ENCODE results near the gene ATRNL1. TPM values are rescaled to one million over a fixed set of nuclear protein-coding genes. Genes with fewer than 3 reads are reported as not detected.

ATRNL1 gene
- total RNA-seq, 1 experiment from 2014 or later = 28.7 TPM

GRCh38 chr10:115706488-115707076 lies 613.4 kb downstream of the ATRNL1 start:
- CTCF ChIA-PET = interaction anchor here (0.6 to 1.1 kb wide), 3 partner anchors 93 to 581 kb away, joined by 4 to 6 read pairs (median 6); no protein-coding TSS in a partner anchor
- H3K36me3 Mint-ChIP-seq = no peaks in the 10 kb centered on the region
- no peaks in the 10 kb centered on the region; the same call in 1 of the 2 replicates for H3K4me1 Mint-ChIP-seq
- ATAC-seq (peak; percentile 55; the same call in 1 of the 2 replicates), DNase-seq (ENCODE audit: low spot score) (no peak)
- POLR2A ChIA-PET = no interaction called here
- TF ChIP-seq RELA (CRISPR knock-in tag; IDR thresholded peaks at IDR 0.05; ENCODE audit: borderline replicate concordance) (no peak), ZNF219 (CRISPR knock-in tag; IDR thresholded peaks at IDR 0.05; ENCODE audit: borderline replicate concordance) (no peak), JAZF1 (CRISPR knock-in tag; IDR thresholded peaks at IDR 0.05) (no peak), MYBL2 (CRISPR knock-in tag; IDR thresholded peaks at IDR 0.05) (no peak), ZNF317 (CRISPR knock-in tag; IDR thresholded peaks at IDR 0.05; ENCODE audit: borderline replicate concordance, low read depth) (no peak), USF1 (CRISPR knock-in tag; IDR thresholded peaks at IDR 0.05) (no peak), ZBTB21 (CRISPR knock-in tag; IDR thresholded peaks at IDR 0.05; ENCODE audit: borderline replicate concordance) (no peak), ELF4 (CRISPR knock-in tag; IDR thresholded peaks at IDR 0.05; ENCODE audit: low read depth) (no peak), GTF2I (CRISPR knock-in tag; conservative IDR thresholded peaks at IDR 0.05) (no peak), JUN (CRISPR knock-in tag; IDR thresholded peaks at IDR 0.05) (no peak), EMX1 (CRISPR knock-in tag; IDR thresholded peaks at IDR 0.05) (no peak), MLX (CRISPR knock-in tag; IDR thresholded peaks at IDR 0.05) (no peak), ATF1 (CRISPR knock-in tag; IDR thresholded peaks at IDR 0.05) (no peak), ARID4B (CRISPR knock-in tag; IDR thresholded peaks at IDR 0.05; ENCODE audit: borderline replicate concordance) (no peak)
- H3K27me3 Mint-ChIP-seq (ENCODE audit: low read depth) = no peaks in the 10 kb centered on the region
- no peaks in the 10 kb centered on the region for H3K9me3 Mint-ChIP-seq
- H3K4me3 Mint-ChIP-seq = no peak overlapping the region
- no peak overlapping the region for H3K27ac Mint-ChIP-seq

- CTCF ChIA-PET = interaction anchor here (0.8 to 1.4 kb wide), 3 partner anchors 18 to 578 kb away, joined by 3 to 6 read pairs (median 3); no protein-coding TSS in a partner anchor
- Mint-ChIP-seq H3K36me3 (no peaks in the 10 kb centered on the region), H3K4me3 (no peak overlapping the region)
Measured at GRCh38 chr10:115710136-115710535, 617.0 kb downstream of the ATRNL1 start.

GRCh38 chr10:115711306-115711705 lies 618.1 kb downstream of the ATRNL1 start:
- Mint-ChIP-seq H3K27me3 (ENCODE audit: low read depth) (no peaks in the 10 kb centered on the region), H3K36me3 (no peaks in the 10 kb centered on the region), H3K4me3 (no peak overlapping the region), H3K4me1 (no peaks in the 10 kb centered on the region), H3K27ac (no peak overlapping the region), H3K9me3 (no peaks in the 10 kb centered on the region)
- ATAC-seq (no peak), DNase-seq (ENCODE audit: low spot score) (no peak)
- ChIA-PET CTCF (no interaction called here), POLR2A (no interaction called here)
- TF ChIP-seq CTCF (IDR thresholded peaks at IDR 0.05) = no peak
- TF ChIP-seq SOX15 (CRISPR knock-in tag; IDR thresholded peaks at IDR 0.05) = no peak
- TF ChIP-seq CDX4 (CRISPR knock-in tag; IDR thresholded peaks at IDR 0.05; ENCODE audit: borderline replicate concordance) = no peak
- no peak for TF ChIP-seq MYBL2 (CRISPR knock-in tag; IDR thresholded peaks at IDR 0.05)
- no peak for TF ChIP-seq ATF3 (CRISPR knock-in tag; conservative IDR thresholded peaks at IDR 0.05)
- TF ChIP-seq CREM (CRISPR knock-in tag; IDR thresholded peaks at IDR 0.05) = no peak
- TF ChIP-seq RORB (CRISPR knock-in tag; IDR thresholded peaks at IDR 0.05) = no peak

More at GRCh38 chr10:115710136-115710535, 617.0 kb downstream of the ATRNL1 start:
- no peaks in the 10 kb centered on the region; the same call in 1 of the 2 replicates for H3K4me1 Mint-ChIP-seq
- POLR2A ChIA-PET = no interaction called here
- no peak for ATAC-seq
- no peak for DNase-seq (ENCODE audit: low spot score)
- H3K9me3 Mint-ChIP-seq = no peaks in the 10 kb centered on the region
- no peak overlapping the region for H3K27ac Mint-ChIP-seq
- H3K27me3 Mint-ChIP-seq (ENCODE audit: low read depth) = no peaks in the 10 kb centered on the region
- no peak for TF ChIP-seq ATF1 (CRISPR knock-in tag; IDR thresholded peaks at IDR 0.05)
- TF ChIP-seq ZNF219 (CRISPR knock-in tag; IDR thresholded peaks at IDR 0.05; ENCODE audit: borderline replicate concordance) = no peak
- no peak for TF ChIP-seq TCF7 (CRISPR knock-in tag; IDR thresholded peaks at IDR 0.05; ENCODE audit: low read depth)
- TF ChIP-seq RORB (CRISPR knock-in tag; IDR thresholded peaks at IDR 0.05) = no peak
- TF ChIP-seq GRHL2 (CRISPR knock-in tag; IDR thresholded peaks at IDR 0.05; ENCODE audit: insufficient replicate concordance, severe bottlenecking) = no peak
- TF ChIP-seq ELF4 (CRISPR knock-in tag; IDR thresholded peaks at IDR 0.05; ENCODE audit: low read depth) = no peak
